IMR-90 (cell line): Measurements from ENCODE around the gene HCAR3. TPM values are rescaled to one million over a fixed set of nuclear protein-coding genes. Genes with fewer than 3 reads are reported as not detected.

Experiments used
- ATAC-seq: fragments of 200-7000 bp; cut with Tn5 transposase; 2 replicates; pipeline ENCODE4 v1.9.1; 2020; ENCODE audit warnings: low read depth, mild to moderate bottlenecking, moderate library complexity
- BruUV-seq: library from RNA; stranded (reverse); fragments of 400-500 nt; replicated peaks from 2 replicates; lab custom pipeline; 2021; lab: Mats Ljungman, UMichigan
- CTCF ChIA-PET: fragments of 300-600 bp; formaldehyde crosslinking; extraction: SDS; loops from one replicate; lab custom pipeline; 2021; ENCODE audit warnings: antibody characterized with exemption; lab: Yijun Ruan, JAX
- POLR2A ChIA-PET: fragments of 300-600 bp; sonication (Branson Sonifier 250); formaldehyde crosslinking; loops from one replicate; lab custom pipeline; 2022; ENCODE audit warnings: antibody characterized with exemption; ENCODE audit not compliant: unreplicated experiment; lab: Charles Lee
- DNase-seq: peaks from one replicate; pipeline ENCODE4 v3.0.0; 2013
- H2AFZ ChIP-seq: replicated peaks from 2 replicates; pipeline ENCODE3; 2013; ENCODE audit warnings: low read length, mild to moderate bottlenecking; ENCODE audit not compliant: poor library complexity
- H2AK5ac ChIP-seq: 2 replicates; pipeline ENCODE4 v1.6.1; 2013; ENCODE audit warnings: low read depth, low read length, inconsistent platforms
- H2AK9ac ChIP-seq: replicated peaks from 2 replicates; pipeline ENCODE3; 2013; ENCODE audit warnings: mild to moderate bottlenecking, low read depth, low read length, moderate library complexity; ENCODE audit not compliant: poor library complexity
- H2BK120ac ChIP-seq: 2 replicates; pipeline ENCODE4 v1.6.1; 2013; ENCODE audit warnings: low read depth, low read length, inconsistent platforms
- H2BK15ac ChIP-seq: 3 replicates; pipeline ENCODE4 v1.6.1; 2013; ENCODE audit warnings: low read depth, low read length, inconsistent platforms
- H2BK20ac ChIP-seq: 2 replicates; pipeline ENCODE4 v1.6.1; 2013; ENCODE audit warnings: low read depth, mild to moderate bottlenecking, inconsistent platforms, low read length, moderate library complexity
- H2BK5ac ChIP-seq: 2 replicates; pipeline ENCODE4 v1.6.1; 2013; ENCODE audit warnings: mild to moderate bottlenecking, low read depth, low read length, inconsistent platforms; ENCODE audit not compliant: poor library complexity, severe bottlenecking
- H3K14ac ChIP-seq: replicated peaks from 2 replicates; pipeline ENCODE4 v1.6.1; 2013; ENCODE audit warnings: low read depth, low read length, inconsistent platforms
- H3K18ac ChIP-seq: 2 replicates; pipeline ENCODE4 v1.6.1; 2013; ENCODE audit warnings: low read depth, low read length, control low read depth
- H3K23ac ChIP-seq: 2 replicates; pipeline ENCODE4 v1.6.1; 2013; ENCODE audit warnings: low read depth, low read length, inconsistent platforms
- H3K27ac ChIP-seq: 2 replicates; pipeline ENCODE4 v1.5.1; 2013; ENCODE audit warnings: mild to moderate bottlenecking, control low read depth, low read length; ENCODE audit not compliant: insufficient read depth
- H3K27me3 ChIP-seq: 2 replicates; pipeline ENCODE4 v1.6.1; 2013; ENCODE audit warnings: low read length; ENCODE audit not compliant: control insufficient read depth, insufficient read depth
- H3K36me3 ChIP-seq: 2 replicates; pipeline ENCODE4 v1.6.1; 2013; ENCODE audit warnings: low read length, mixed read lengths; ENCODE audit not compliant: control insufficient read depth, insufficient read depth
- H3K4ac ChIP-seq: 2 replicates; pipeline ENCODE4 v1.6.1; 2013; ENCODE audit warnings: low read depth, low read length, inconsistent platforms
- H3K4me1 ChIP-seq: 2 replicates; pipeline ENCODE4 v1.6.1; 2013; ENCODE audit warnings: low read length, mixed read lengths; ENCODE audit not compliant: control insufficient read depth, insufficient read depth
- H3K4me2 ChIP-seq: 2 replicates; pipeline ENCODE4 v1.6.1; 2013; ENCODE audit warnings: low read depth, mild to moderate bottlenecking, control low read depth, low read length, moderate library complexity
- H3K4me3 ChIP-seq: 2 replicates; pipeline ENCODE4 v1.5.1; 2013; ENCODE audit warnings: low read depth, mild to moderate bottlenecking, control low read depth, low read length, moderate library complexity; ENCODE audit not compliant: insufficient read depth
- H3K56ac ChIP-seq: 2 replicates; pipeline ENCODE4 v1.6.1; 2013; ENCODE audit warnings: low read length, inconsistent platforms; ENCODE audit not compliant: insufficient read depth; ENCODE audit errors: extremely low read depth
- H3K79me1 ChIP-seq, 2 experiments: 2 replicates each; pipeline ENCODE4 v1.6.1; 2013; ENCODE audit warnings: low read length in 2 of 2, inconsistent platforms in 1 of 2, low read depth in 1 of 2
- H3K9ac ChIP-seq: 2 replicates; pipeline ENCODE4 v1.6.1; 2013; ENCODE audit warnings: low read depth, low read length, control low read depth
- H3K9me1 ChIP-seq: 2 replicates; pipeline ENCODE4 v1.6.1; 2013; ENCODE audit warnings: low read length, inconsistent platforms; ENCODE audit not compliant: insufficient read depth
- H3K9me3 ChIP-seq: 2 replicates; pipeline ENCODE4 v1.6.1; 2013; ENCODE audit warnings: low read length; ENCODE audit not compliant: control insufficient read depth, insufficient read depth
- H4K20me1 ChIP-seq: 2 replicates; pipeline ENCODE4 v1.6.1; 2013; ENCODE audit warnings: low read length, inconsistent platforms; ENCODE audit not compliant: insufficient read depth
- H4K5ac ChIP-seq: 2 replicates; pipeline ENCODE4 v1.6.1; 2013; ENCODE audit warnings: mild to moderate bottlenecking, low read depth, low read length, control low read depth
- H4K8ac ChIP-seq, 2 experiments: 2 replicates each; pipeline ENCODE4 v1.6.1; 2013; ENCODE audit warnings: low read depth in 2 of 2, low read length in 2 of 2, control low read depth in 1 of 2, inconsistent platforms in 1 of 2
- H4K91ac ChIP-seq: 2 replicates; pipeline ENCODE4 v1.6.1; 2013; ENCODE audit warnings: low read depth, low read length, inconsistent platforms; ENCODE audit not compliant: insufficient read depth
- BHLHE40 ChIP-seq: fragments of 150-350 bp; IDR thresholded peaks from 2 replicates; pipeline ENCODE4 v1.6.1; 2016; ENCODE audit warnings: mild to moderate bottlenecking, low read depth, low read length
- CEBPB ChIP-seq: IDR thresholded peaks from 2 replicates; pipeline ENCODE4 v1.6.1; 2012; ENCODE audit warnings: low read depth, low read length, improper control_type of control experiment
- FOS ChIP-seq: fragments of 150-350 bp; IDR thresholded peaks from 2 replicates; pipeline ENCODE4 v1.6.1; 2016; ENCODE audit warnings: low read depth, low read length
- MAFK ChIP-seq: IDR thresholded peaks from 2 replicates; pipeline ENCODE4 v1.6.1; 2012; ENCODE audit warnings: low read depth, low read length, improper control_type of control experiment
- MAZ ChIP-seq: IDR thresholded peaks from 2 replicates; pipeline ENCODE4 v1.6.1; 2012; ENCODE audit warnings: low read depth, mild to moderate bottlenecking, low read length, improper control_type of control experiment, moderate library complexity, borderline replicate concordance
- MXI1 ChIP-seq: IDR thresholded peaks from 2 replicates; pipeline ENCODE4 v1.6.1; 2012; ENCODE audit warnings: low read depth, mild to moderate bottlenecking, low read length, moderate library complexity, borderline replicate concordance
- NFE2L2 ChIP-seq: fragments of 150-350 bp; IDR thresholded peaks from 2 replicates; pipeline ENCODE4 v1.6.1; 2016; ENCODE audit warnings: low read depth, mild to moderate bottlenecking, low read length
- POLR2A ChIP-seq: IDR thresholded peaks from 2 replicates; pipeline ENCODE4 v1.6.1; 2012; ENCODE audit warnings: mild to moderate bottlenecking, low read depth, low read length
- RAD21 ChIP-seq: IDR thresholded peaks from 2 replicates; pipeline ENCODE4 v1.6.1; 2012; ENCODE audit warnings: low read length, improper control_type of control experiment
- RCOR1 ChIP-seq: IDR thresholded peaks from 2 replicates; pipeline ENCODE4 v1.6.1; 2012; ENCODE audit warnings: mild to moderate bottlenecking, low read length, improper control_type of control experiment; ENCODE audit not compliant: insufficient replicate concordance
- RFX5 ChIP-seq: IDR thresholded peaks from 2 replicates; pipeline ENCODE4 v1.8.0; 2012; ENCODE audit warnings: low read depth, mild to moderate bottlenecking, low read length, moderate library complexity
- SMC3 ChIP-seq: fragments of 150-350 bp; IDR thresholded peaks from 2 replicates; pipeline ENCODE4 v1.6.1; 2016; ENCODE audit warnings: low read depth, mild to moderate bottlenecking, antibody characterized with exemption, low read length, moderate library complexity
- WGBS, 2 experiments: methylation state at CpG; one replicate each; pipeline versions ENCODE4 v1.1.5 to v1.1.7; 2013; ENCODE audit warnings: missing lambda C conversion rate in 2 of 2; ENCODE audit not compliant: insufficient read length in 1 of 2; ENCODE audit errors: extremely low coverage in 2 of 2; 5-methylcytosine and 5-hydroxymethylcytosine counted together
- dilution Hi-C: fragments of 300-500 bp; cut with HindIII; formaldehyde crosslinking; loops from one replicate; pipeline ENCODE4 v1.14.3; 2018; ENCODE audit warnings: low sequenced_read_pairs; ENCODE audit not compliant: unreplicated experiment
- in situ Hi-C: fragments of 300-500 bp; cut with MboI; formaldehyde crosslinking; loops from 3 replicates; pipeline ENCODE4 v1.14.3; 2019; ENCODE audit warnings: low sequenced_read_pairs, inconsistent platforms, mixed read lengths
- intact Hi-C: fragments of 100-400 bp; cut with micrococcal nuclease; formaldehyde crosslinking; loops from 2 replicates; pipeline ENCODE4 v1.10.0; 2022
- polyA plus RNA-seq, 3 experiments: library from polyadenylated mRNA; depleted of rRNA; stranded (reverse); fragments of >200 nt; gene quantifications; 2 replicates each; pipeline ENCODE4 v1.2.3, GENCODE V29; 2012; ENCODE audit warnings: low replicate concordance in 1 of 3
- total RNA-seq: library from RNA; depleted of rRNA; stranded (reverse); fragments of >200 nt; gene quantifications from 2 replicates; pipeline ENCODE4 v1.2.3, GENCODE V29; 2012
- TF ChIP-seq, protein P1 (sequence below): fragments of 150-350 bp; IDR thresholded peaks from 2 replicates; pipeline ENCODE4 v1.6.1; 2017; ENCODE audit warnings: mild to moderate bottlenecking, antibody characterized with exemption, low read length, low read depth
- TF ChIP-seq, protein P2 (sequence below): fragments of 150-350 bp; IDR thresholded peaks from 2 replicates; pipeline ENCODE4 v1.6.1; 2016; ENCODE audit warnings: low read depth, mild to moderate bottlenecking, low read length, moderate library complexity, borderline replicate concordance
- TF ChIP-seq, protein P3 (sequence below): conservative IDR thresholded peaks from 2 replicates; pipeline ENCODE4 v1.5.1; 2012; ENCODE audit warnings: mild to moderate bottlenecking, low read depth, low read length, improper control_type of control experiment

HCAR3 gene
- total and polyA plus RNA-seq, 2 of the 4 experiments (the other 2 are of a cell fraction) = not detected

DNA sequence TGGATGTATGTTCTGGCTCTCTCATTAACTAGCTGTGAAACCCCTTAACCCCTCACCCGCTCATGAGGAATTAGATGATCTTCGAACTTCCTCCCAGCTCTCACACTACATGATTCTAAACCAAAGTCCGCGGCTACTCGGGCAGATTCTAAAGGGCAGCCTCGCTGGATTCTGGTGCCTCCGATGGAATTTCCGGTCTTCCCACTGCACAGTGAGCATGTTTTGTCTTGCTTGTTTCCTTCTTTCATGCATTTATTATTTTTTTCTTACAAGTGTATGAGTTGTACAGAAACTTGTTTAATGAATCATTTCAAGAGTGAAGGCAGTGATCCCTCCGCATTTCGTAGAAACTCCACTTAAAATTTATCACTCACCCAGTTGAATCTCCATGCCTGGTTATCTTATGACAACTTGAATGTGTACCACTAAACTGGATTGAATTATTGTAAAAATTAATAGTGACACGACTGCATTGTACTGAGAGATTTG lies 4.5 kb upstream of the HCAR3 start:
- in situ Hi-C loops (no loop called here), dilution Hi-C loops (no loop called here), intact Hi-C loops (no loop called here)
- CTCF ChIA-PET = no interaction called here
- no peak overlapping the region for H3K4me2 ChIP-seq
- H3K79me1 ChIP-seq = no peaks in the 10 kb centered on the region
- no peak overlapping the region for H3K18ac ChIP-seq
- no peak overlapping the region for H3K27ac ChIP-seq
- peak overlapping the region; percentile 56 for H2AFZ ChIP-seq
- no peak overlapping the region for H3K9ac ChIP-seq
- ATAC-seq = no peak
- POLR2A ChIA-PET = no interaction called here
- no peak overlapping the region for H2AK9ac ChIP-seq
- no peak overlapping the region for H2BK5ac ChIP-seq
- no peak overlapping the region for H3K23ac ChIP-seq
- WGBS, 2 experiments = 76% methylated on average over 2 of the region's 11 CpGs; no CpG with 5 or more reads in 1 of the 2 experiments
- TF ChIP-seq SMC3 = no peak
- TF ChIP-seq, protein P1, sequence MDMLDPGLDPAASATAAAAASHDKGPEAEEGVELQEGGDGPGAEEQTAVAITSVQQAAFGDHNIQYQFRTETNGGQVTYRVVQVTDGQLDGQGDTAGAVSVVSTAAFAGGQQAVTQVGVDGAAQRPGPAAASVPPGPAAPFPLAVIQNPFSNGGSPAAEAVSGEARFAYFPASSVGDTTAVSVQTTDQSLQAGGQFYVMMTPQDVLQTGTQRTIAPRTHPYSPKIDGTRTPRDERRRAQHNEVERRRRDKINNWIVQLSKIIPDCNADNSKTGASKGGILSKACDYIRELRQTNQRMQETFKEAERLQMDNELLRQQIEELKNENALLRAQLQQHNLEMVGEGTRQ = no peak
- TF ChIP-seq RCOR1 = no peak
- TF ChIP-seq FOS = no peak
- TF ChIP-seq, protein P2, sequence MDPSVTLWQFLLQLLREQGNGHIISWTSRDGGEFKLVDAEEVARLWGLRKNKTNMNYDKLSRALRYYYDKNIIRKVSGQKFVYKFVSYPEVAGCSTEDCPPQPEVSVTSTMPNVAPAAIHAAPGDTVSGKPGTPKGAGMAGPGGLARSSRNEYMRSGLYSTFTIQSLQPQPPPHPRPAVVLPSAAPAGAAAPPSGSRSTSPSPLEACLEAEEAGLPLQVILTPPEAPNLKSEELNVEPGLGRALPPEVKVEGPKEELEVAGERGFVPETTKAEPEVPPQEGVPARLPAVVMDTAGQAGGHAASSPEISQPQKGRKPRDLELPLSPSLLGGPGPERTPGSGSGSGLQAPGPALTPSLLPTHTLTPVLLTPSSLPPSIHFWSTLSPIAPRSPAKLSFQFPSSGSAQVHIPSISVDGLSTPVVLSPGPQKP = no peak
- TF ChIP-seq RFX5 = no peak
- TF ChIP-seq RAD21 = no peak
- TF ChIP-seq BHLHE40 = no peak
- no peak for TF ChIP-seq MXI1
- no peak for TF ChIP-seq POLR2A
- no peak for TF ChIP-seq NFE2L2
- no peak for TF ChIP-seq MAZ
- TF ChIP-seq, protein P3, sequence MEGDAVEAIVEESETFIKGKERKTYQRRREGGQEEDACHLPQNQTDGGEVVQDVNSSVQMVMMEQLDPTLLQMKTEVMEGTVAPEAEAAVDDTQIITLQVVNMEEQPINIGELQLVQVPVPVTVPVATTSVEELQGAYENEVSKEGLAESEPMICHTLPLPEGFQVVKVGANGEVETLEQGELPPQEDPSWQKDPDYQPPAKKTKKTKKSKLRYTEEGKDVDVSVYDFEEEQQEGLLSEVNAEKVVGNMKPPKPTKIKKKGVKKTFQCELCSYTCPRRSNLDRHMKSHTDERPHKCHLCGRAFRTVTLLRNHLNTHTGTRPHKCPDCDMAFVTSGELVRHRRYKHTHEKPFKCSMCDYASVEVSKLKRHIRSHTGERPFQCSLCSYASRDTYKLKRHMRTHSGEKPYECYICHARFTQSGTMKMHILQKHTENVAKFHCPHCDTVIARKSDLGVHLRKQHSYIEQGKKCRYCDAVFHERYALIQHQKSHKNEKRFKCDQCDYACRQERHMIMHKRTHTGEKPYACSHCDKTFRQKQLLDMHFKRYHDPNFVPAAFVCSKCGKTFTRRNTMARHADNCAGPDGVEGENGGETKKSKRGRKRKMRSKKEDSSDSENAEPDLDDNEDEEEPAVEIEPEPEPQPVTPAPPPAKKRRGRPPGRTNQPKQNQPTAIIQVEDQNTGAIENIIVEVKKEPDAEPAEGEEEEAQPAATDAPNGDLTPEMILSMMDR = no peak
- no peak for TF ChIP-seq CEBPB
- no peak for TF ChIP-seq MAFK
- no peak overlapping the region for H2AK5ac ChIP-seq
- no peak overlapping the region for H3K56ac ChIP-seq
- no peak overlapping the region for H4K91ac ChIP-seq
- H3K9me3 ChIP-seq = no peaks in the 10 kb centered on the region
- no peak for DNase-seq
- peaks cover 2% of the 10 kb centered on the region; the same call in 1 of the 2 replicates for H3K4me1 ChIP-seq
- no peak overlapping the region for H4K8ac ChIP-seq
- H3K27me3 ChIP-seq = peaks cover 5% of the 10 kb centered on the region
- H2BK15ac ChIP-seq = no peak overlapping the region
- no peak overlapping the region for H4K5ac ChIP-seq
- no peak overlapping the region for H2BK120ac ChIP-seq
- no TSS peak for BruUV-seq
- H3K14ac ChIP-seq = no peak overlapping the region
- no peak overlapping the region for H3K4me3 ChIP-seq
- no peaks in the 10 kb centered on the region for H3K36me3 ChIP-seq
- H3K9me1 ChIP-seq = 0 out of 2 replicates have a peak, but pooled peaks cover 3% of the 10 kb centered on the region
- H3K4ac ChIP-seq = peak overlapping the region; percentile 59; the same call in 1 of the 2 replicates
- no peaks in the 10 kb centered on the region for H4K20me1 ChIP-seq
- 0 out of 2 replicates have a peak overlapping the region, but pooled peaks have one; percentile 43 for H2BK20ac ChIP-seq
